Brain microvascular endothelial cell (primary cell): ENCODE results near the gene CACNG4.

ENCODE experiments used
- DNase-seq: peaks from one replicate; pipeline ENCODE4 v3.0.0-alpha.2; 2020
- H3K27ac ChIP-seq: fragments of 250-450 bp; sonication (Bioruptor Pico); 2 replicates; pipeline ENCODE4 v1.5.1; 2020; ENCODE audit warnings: mild to moderate bottlenecking, moderate library complexity
- H3K27me3 ChIP-seq: fragments of 250-450 bp; sonication (Bioruptor Pico); replicated peaks from 2 replicates; pipeline ENCODE4 v1.5.1; 2020; ENCODE audit warnings: mild to moderate bottlenecking
- H3K36me3 ChIP-seq: fragments of 250-450 bp; sonication (Bioruptor Pico); replicated peaks from 2 replicates; pipeline ENCODE4 v1.5.1; 2020; ENCODE audit warnings: mild to moderate bottlenecking
- H3K4me3 ChIP-seq: 2 replicates; pipeline ENCODE4 v1.5.1; 2011; ENCODE audit warnings: low read depth, mild to moderate bottlenecking, control low read depth, low read length, moderate library complexity
- in situ Hi-C: cut with HindIII; loops from 2 replicates; pipeline ENCODE4 v1.10.0; 2017; ENCODE audit warnings: low sequenced_read_pairs, low pct_ligation_motif_present
- TF ChIP-seq, protein P1 (sequence below): IDR thresholded peaks from 2 replicates; pipeline ENCODE4 v1.5.1; 2011; ENCODE audit warnings: low read depth, mild to moderate bottlenecking, moderate library complexity, low read length, control low read depth, inconsistent platforms; ENCODE audit errors: missing control alignments

Gene CACNG4

DNA sequence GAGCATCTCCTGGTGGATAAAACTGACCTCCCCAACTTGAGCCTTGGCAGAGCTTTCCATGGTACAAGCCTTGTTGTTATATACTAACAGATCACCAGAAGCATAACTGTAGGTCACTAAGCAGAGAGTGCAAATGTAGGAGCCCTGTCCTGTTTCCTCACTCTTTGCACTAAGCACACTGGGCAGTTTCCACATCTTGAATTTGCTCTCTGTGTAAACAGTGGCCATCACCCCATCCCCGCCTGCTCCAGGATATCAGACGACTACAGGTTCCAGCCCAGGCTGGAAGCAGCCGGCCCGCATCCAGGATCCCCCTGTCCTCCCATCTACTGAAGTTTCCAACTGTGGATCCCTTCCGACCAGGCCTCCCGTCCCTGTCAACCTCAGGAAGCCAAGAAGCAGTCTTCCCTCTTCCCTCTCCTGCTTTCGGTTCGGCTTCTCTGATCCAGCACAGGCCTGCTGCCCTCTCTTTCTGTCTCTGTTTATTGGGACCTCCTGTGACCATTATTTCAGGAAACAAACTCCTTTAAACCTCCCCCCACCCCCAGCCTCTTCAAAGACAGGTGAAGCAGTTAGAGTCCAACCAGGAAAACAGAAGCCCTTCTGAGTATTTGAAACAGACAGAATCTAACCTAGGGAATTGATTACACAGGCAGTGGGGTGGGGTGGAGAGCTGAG is 22.6 kb upstream of the CACNG4 start:
- no peak for DNase-seq
- H3K4me3 ChIP-seq = no peak overlapping the region
- in situ Hi-C loops = no loop called here
- peaks cover 16% of the 10 kb centered on the region for H3K27me3 ChIP-seq
- TF ChIP-seq, protein P1, sequence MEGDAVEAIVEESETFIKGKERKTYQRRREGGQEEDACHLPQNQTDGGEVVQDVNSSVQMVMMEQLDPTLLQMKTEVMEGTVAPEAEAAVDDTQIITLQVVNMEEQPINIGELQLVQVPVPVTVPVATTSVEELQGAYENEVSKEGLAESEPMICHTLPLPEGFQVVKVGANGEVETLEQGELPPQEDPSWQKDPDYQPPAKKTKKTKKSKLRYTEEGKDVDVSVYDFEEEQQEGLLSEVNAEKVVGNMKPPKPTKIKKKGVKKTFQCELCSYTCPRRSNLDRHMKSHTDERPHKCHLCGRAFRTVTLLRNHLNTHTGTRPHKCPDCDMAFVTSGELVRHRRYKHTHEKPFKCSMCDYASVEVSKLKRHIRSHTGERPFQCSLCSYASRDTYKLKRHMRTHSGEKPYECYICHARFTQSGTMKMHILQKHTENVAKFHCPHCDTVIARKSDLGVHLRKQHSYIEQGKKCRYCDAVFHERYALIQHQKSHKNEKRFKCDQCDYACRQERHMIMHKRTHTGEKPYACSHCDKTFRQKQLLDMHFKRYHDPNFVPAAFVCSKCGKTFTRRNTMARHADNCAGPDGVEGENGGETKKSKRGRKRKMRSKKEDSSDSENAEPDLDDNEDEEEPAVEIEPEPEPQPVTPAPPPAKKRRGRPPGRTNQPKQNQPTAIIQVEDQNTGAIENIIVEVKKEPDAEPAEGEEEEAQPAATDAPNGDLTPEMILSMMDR = no peak
- H3K27ac ChIP-seq = no peak overlapping the region
- no peaks in the 10 kb centered on the region for H3K36me3 ChIP-seq

DNA sequence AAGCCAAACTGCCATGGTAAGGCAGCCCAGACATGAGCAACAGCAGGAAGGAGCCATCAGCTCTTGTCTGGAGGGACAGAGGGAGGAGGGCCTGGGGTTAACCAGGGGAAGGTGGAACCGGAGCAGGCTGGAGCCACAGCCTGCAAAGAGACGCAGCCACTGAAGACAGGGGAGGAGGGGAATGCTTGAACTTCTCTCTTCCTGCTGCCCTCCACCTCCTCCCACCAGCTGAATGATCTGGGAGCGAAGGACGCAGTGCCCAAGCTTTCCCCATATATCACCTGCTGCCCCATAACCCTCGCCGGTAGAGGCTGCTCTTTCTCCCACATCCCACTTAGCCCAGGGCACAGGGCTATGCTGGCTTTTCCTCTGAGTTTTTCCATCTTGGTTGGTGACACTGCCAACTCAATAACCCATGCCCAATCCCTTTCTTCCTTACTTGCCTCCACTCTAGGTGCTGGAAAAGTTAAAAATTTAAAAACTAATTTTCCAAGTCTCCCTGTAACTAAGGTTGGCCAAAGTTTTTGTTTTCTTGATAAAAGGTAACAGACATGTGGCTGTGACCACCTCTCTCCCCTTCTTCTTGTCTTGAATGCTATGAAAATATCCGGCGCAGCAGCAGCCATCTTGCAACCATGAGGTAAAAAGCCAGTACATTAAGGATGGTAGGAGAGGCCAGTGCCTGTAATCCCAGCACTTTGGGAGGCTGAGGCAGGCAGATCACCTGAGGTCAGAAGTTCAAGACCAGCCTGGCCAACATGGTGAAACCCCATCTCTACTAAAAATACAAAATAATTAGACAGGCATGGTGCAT is 21.8 kb upstream of the CACNG4 start:
- Histone ChIP-seq H3K4me3 (no peak overlapping the region), H3K36me3 (no peaks in the 10 kb centered on the region), H3K27ac (no peak overlapping the region), H3K27me3 (peaks cover 16% of the 10 kb centered on the region)
- no peak for DNase-seq
- TF ChIP-seq, protein P1 = no peak
- in situ Hi-C loops = no loop called here

DNA sequence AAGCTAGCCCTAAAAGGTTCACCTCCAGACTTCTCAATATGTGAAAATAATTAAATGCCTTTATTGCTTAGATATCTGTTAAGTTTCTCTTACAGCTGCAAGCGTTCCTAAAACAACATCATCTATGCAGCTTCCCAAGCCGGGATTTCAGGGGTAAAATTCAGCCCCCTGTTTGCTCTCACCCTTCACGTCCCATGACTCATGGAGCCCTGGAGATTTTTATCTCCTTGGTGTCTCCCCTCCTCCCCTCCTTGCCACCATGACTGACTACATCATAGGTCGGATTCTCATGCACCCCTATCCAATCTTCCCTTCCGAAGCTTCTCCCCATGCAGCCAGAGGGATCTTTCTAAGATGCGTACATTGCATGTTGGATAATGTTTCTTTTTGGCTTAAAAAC is 21.0 kb upstream of the CACNG4 start:
- in situ Hi-C loops = no loop called here
- TF ChIP-seq, protein P1 = no peak
- no peak for DNase-seq
- H3K4me3 ChIP-seq = no peak overlapping the region
- H3K36me3 ChIP-seq = no peaks in the 10 kb centered on the region
- peaks cover 16% of the 10 kb centered on the region for H3K27me3 ChIP-seq
- H3K27ac ChIP-seq = no peak overlapping the region

DNA sequence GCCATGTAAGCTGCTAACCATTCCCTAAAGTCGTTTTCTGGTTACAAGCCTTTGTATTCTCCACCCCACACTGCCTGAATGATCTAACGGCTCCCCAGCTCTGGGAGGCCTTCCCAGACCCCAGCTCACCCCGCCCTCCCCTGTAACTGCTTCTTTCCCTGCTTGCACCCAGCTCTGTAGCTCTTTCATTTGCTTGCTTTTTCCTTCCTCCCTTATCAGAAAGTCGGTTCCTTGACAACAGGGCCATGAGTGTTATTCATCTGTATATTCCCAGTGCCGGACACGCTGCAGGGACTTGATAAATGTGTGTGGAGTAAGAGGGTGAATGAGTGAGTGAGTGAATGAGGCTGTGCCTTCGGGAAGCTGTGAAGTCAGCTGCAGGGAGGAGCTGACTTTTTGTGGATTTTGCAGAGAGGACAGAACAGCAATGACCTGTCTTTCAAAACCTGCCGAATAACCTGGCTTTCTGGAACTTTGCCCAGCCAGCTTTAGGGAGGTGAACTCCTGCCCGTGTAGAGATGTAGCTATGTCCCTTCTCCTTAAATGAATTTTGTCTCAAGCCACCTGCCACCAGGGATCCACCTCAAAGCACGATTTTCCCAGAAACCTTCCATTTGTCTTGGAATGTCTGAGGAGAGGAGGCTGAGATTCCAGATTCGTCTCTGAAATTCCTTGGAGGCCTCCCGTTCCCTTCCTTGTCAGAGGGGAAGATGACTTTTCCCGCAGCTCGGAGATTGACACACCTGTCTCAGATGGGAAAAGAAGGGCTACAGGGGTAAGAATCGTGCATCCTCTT is 20.0 kb upstream of the CACNG4 start:
- Histone ChIP-seq H3K27me3 (peaks cover 12% of the 10 kb centered on the region), H3K27ac (no peak overlapping the region), H3K36me3 (no peaks in the 10 kb centered on the region), H3K4me3 (no peak overlapping the region)
- in situ Hi-C loops = no loop called here
- TF ChIP-seq, protein P1 = no peak
- no peak for DNase-seq

DNA sequence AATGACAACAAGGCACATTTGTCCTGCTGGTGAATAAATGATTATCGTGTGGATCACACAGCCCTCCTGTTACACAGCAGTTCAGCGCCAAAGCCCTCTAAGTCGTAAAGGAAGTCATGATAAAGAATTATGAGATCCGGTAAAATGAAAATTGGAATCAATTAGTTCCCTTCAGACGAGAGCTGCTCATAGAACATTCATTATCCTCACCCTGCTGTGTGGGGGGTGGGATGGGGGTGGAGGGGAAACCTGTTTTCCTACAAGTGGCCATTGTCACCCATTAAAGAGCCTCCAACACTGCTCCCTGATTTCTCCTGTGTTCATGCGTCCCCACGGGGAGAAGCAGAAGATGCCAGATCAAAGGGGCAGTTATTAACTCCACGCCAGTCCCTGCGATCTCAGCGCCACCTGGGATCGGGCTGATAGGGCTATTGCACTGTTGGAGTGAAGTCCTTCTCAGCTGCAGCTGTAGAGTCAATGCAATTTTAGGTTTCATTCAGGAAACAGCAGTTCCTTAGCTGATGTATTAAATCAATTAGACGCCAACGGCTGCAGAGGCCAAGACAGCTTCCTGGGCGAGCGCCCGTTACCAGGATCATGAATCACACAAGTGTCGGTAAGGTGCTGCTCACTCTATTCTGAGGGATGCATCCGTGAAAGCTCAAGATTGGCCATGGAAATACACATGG is 19.2 kb upstream of the CACNG4 start:
- Histone ChIP-seq H3K27me3 (peaks cover 12% of the 10 kb centered on the region), H3K4me3 (no peak overlapping the region), H3K27ac (no peak overlapping the region), H3K36me3 (no peaks in the 10 kb centered on the region)
- TF ChIP-seq, protein P1 = no peak
- in situ Hi-C loops = no loop called here
- DNase-seq = no peak
